ENCODE results near the gene ZBTB34.

The ZBTB34 gene

GRCh38 chr9:126862104-126862761 is 1.8 kb downstream of the ZBTB34 start:
- Histone ChIP-seq H3K4me3 (ENCODE audit: low read depth, low read length) (peak overlapping the region; percentile 80), H3K9ac (ENCODE audit: low read depth, low read length) (peak overlapping the region; percentile 54), H3K4me1 (ENCODE audit: control insufficient read depth, insufficient read depth, low read length) (peaks cover 20% of the 10 kb centered on the region), H3K36me3 (ENCODE audit: control insufficient read depth, insufficient read depth, low read length) (peaks cover 2% of the 10 kb centered on the region), H3K9me3 (ENCODE audit: control insufficient read depth, insufficient read depth, low read length) (no peaks in the 10 kb centered on the region), H3K27me3 (ENCODE audit: control insufficient read depth, insufficient read depth, low read length) (no peaks in the 10 kb centered on the region)

GRCh38 chr9:126864771-126865170 is 4.3 kb downstream of the ZBTB34 start:
- peaks cover 23% of the 10 kb centered on the region for H3K4me1 ChIP-seq (ENCODE audit: control insufficient read depth, insufficient read depth, low read length)

GRCh38 chr9:126869368-126869767 is 8.9 kb downstream of the ZBTB34 start:
- Histone ChIP-seq H3K9ac (ENCODE audit: low read depth, low read length) (no peak overlapping the region), H3K4me3 (ENCODE audit: low read depth, low read length) (no peak overlapping the region), H3K27me3 (ENCODE audit: control insufficient read depth, insufficient read depth, low read length) (no peaks in the 10 kb centered on the region), H3K4me1 (ENCODE audit: control insufficient read depth, insufficient read depth, low read length) (peaks cover 3% of the 10 kb centered on the region), H3K9me3 (ENCODE audit: control insufficient read depth, insufficient read depth, low read length) (no peaks in the 10 kb centered on the region), H3K36me3 (ENCODE audit: control insufficient read depth, insufficient read depth, low read length) (no peaks in the 10 kb centered on the region)

More at GRCh38 chr9:126864771-126865170, 4.3 kb downstream of the ZBTB34 start:
- Histone ChIP-seq H3K4me3 (ENCODE audit: low read depth, low read length) (no peak overlapping the region), H3K36me3 (ENCODE audit: control insufficient read depth, insufficient read depth, low read length) (peaks cover 2% of the 10 kb centered on the region), H3K27me3 (ENCODE audit: control insufficient read depth, insufficient read depth, low read length) (no peaks in the 10 kb centered on the region), H3K9me3 (ENCODE audit: control insufficient read depth, insufficient read depth, low read length) (no peaks in the 10 kb centered on the region), H3K9ac (ENCODE audit: low read depth, low read length) (no peak overlapping the region)

- H3K36me3 ChIP-seq (ENCODE audit: control insufficient read depth, insufficient read depth, low read length) = no peaks in the 10 kb centered on the region
- no peak overlapping the region for H3K9ac ChIP-seq (ENCODE audit: low read depth, low read length)
- no peaks in the 10 kb centered on the region for H3K27me3 ChIP-seq (ENCODE audit: control insufficient read depth, insufficient read depth, low read length)
- no peak overlapping the region for H3K4me3 ChIP-seq (ENCODE audit: low read depth, low read length)
- H3K4me1 ChIP-seq (ENCODE audit: control insufficient read depth, insufficient read depth, low read length) = peaks cover 3% of the 10 kb centered on the region
- H3K9me3 ChIP-seq (ENCODE audit: control insufficient read depth, insufficient read depth, low read length) = no peaks in the 10 kb centered on the region
Measured at GRCh38 chr9:126872516-126872915, 12.1 kb downstream of the ZBTB34 start.

- Histone ChIP-seq H3K27me3 (ENCODE audit: control insufficient read depth, insufficient read depth, low read length) (no peaks in the 10 kb centered on the region), H3K4me3 (ENCODE audit: low read depth, low read length) (no peak overlapping the region), H3K9ac (ENCODE audit: low read depth, low read length) (no peak overlapping the region), H3K36me3 (ENCODE audit: control insufficient read depth, insufficient read depth, low read length) (peaks cover 2% of the 10 kb centered on the region), H3K9me3 (ENCODE audit: control insufficient read depth, insufficient read depth, low read length) (no peaks in the 10 kb centered on the region), H3K4me1 (ENCODE audit: control insufficient read depth, insufficient read depth, low read length) (no peaks in the 10 kb centered on the region)
Measured at GRCh38 chr9:126874546-126875314, 14.3 kb downstream of the ZBTB34 start.

GRCh38 chr9:126875756-126876510 is 15.5 kb downstream of the ZBTB34 start:
- Histone ChIP-seq H3K4me1 (ENCODE audit: control insufficient read depth, insufficient read depth, low read length) (no peaks in the 10 kb centered on the region), H3K36me3 (ENCODE audit: control insufficient read depth, insufficient read depth, low read length) (peaks cover 12% of the 10 kb centered on the region), H3K9me3 (ENCODE audit: control insufficient read depth, insufficient read depth, low read length) (no peaks in the 10 kb centered on the region), H3K4me3 (ENCODE audit: low read depth, low read length) (no peak overlapping the region), H3K9ac (ENCODE audit: low read depth, low read length) (no peak overlapping the region), H3K27me3 (ENCODE audit: control insufficient read depth, insufficient read depth, low read length) (no peaks in the 10 kb centered on the region)

GRCh38 chr9:126876531-126876930 is 16.1 kb downstream of the ZBTB34 start:
- Histone ChIP-seq H3K9ac (ENCODE audit: low read depth, low read length) (no peak overlapping the region), H3K9me3 (ENCODE audit: control insufficient read depth, insufficient read depth, low read length) (no peaks in the 10 kb centered on the region), H3K36me3 (ENCODE audit: control insufficient read depth, insufficient read depth, low read length) (peaks cover 12% of the 10 kb centered on the region), H3K4me1 (ENCODE audit: control insufficient read depth, insufficient read depth, low read length) (no peaks in the 10 kb centered on the region), H3K4me3 (ENCODE audit: low read depth, low read length) (no peak overlapping the region), H3K27me3 (ENCODE audit: control insufficient read depth, insufficient read depth, low read length) (no peaks in the 10 kb centered on the region)

- Histone ChIP-seq H3K27me3 (ENCODE audit: control insufficient read depth, insufficient read depth, low read length) (no peaks in the 10 kb centered on the region), H3K36me3 (ENCODE audit: control insufficient read depth, insufficient read depth, low read length) (peaks cover 12% of the 10 kb centered on the region)
Measured at GRCh38 chr9:126877418-126877817, 17.0 kb downstream of the ZBTB34 start.

GRCh38 chr9:126879288-126879687 is 18.8 kb downstream of the ZBTB34 start:
- H3K27me3 ChIP-seq (ENCODE audit: control insufficient read depth, insufficient read depth, low read length) = no peaks in the 10 kb centered on the region
- no peaks in the 10 kb centered on the region for H3K9me3 ChIP-seq (ENCODE audit: control insufficient read depth, insufficient read depth, low read length)
- no peaks in the 10 kb centered on the region for H3K4me1 ChIP-seq (ENCODE audit: control insufficient read depth, insufficient read depth, low read length)
- H3K4me3 ChIP-seq (ENCODE audit: low read depth, low read length) = no peak overlapping the region
- peaks cover 12% of the 10 kb centered on the region for H3K36me3 ChIP-seq (ENCODE audit: control insufficient read depth, insufficient read depth, low read length)
- no peak overlapping the region for H3K9ac ChIP-seq (ENCODE audit: low read depth, low read length)

More at GRCh38 chr9:126877418-126877817, 17.0 kb downstream of the ZBTB34 start:
- H3K9me3 ChIP-seq (ENCODE audit: control insufficient read depth, insufficient read depth, low read length) = no peaks in the 10 kb centered on the region
- no peak overlapping the region for H3K4me3 ChIP-seq (ENCODE audit: low read depth, low read length)
- no peaks in the 10 kb centered on the region for H3K4me1 ChIP-seq (ENCODE audit: control insufficient read depth, insufficient read depth, low read length)
- no peak overlapping the region for H3K9ac ChIP-seq (ENCODE audit: low read depth, low read length)

- Histone ChIP-seq H3K4me1 (ENCODE audit: control insufficient read depth, insufficient read depth, low read length) (peaks cover 2% of the 10 kb centered on the region), H3K4me3 (ENCODE audit: low read depth, low read length) (no peak overlapping the region), H3K9ac (ENCODE audit: low read depth, low read length) (no peak overlapping the region), H3K27me3 (ENCODE audit: control insufficient read depth, insufficient read depth, low read length) (no peaks in the 10 kb centered on the region), H3K9me3 (ENCODE audit: control insufficient read depth, insufficient read depth, low read length) (no peaks in the 10 kb centered on the region), H3K36me3 (ENCODE audit: control insufficient read depth, insufficient read depth, low read length) (peaks cover 12% of the 10 kb centered on the region)
Measured at GRCh38 chr9:126880226-126880946, 19.9 kb downstream of the ZBTB34 start.

GRCh38 chr9:126880947-126881332 is 20.5 kb downstream of the ZBTB34 start:
- peaks cover 12% of the 10 kb centered on the region for H3K36me3 ChIP-seq (ENCODE audit: control insufficient read depth, insufficient read depth, low read length)
- H3K27me3 ChIP-seq (ENCODE audit: control insufficient read depth, insufficient read depth, low read length) = no peaks in the 10 kb centered on the region
- no peak overlapping the region for H3K4me3 ChIP-seq (ENCODE audit: low read depth, low read length)

More at GRCh38 chr9:126880947-126881332, 20.5 kb downstream of the ZBTB34 start:
- H3K9me3 ChIP-seq (ENCODE audit: control insufficient read depth, insufficient read depth, low read length) = no peaks in the 10 kb centered on the region
- peaks cover 2% of the 10 kb centered on the region for H3K4me1 ChIP-seq (ENCODE audit: control insufficient read depth, insufficient read depth, low read length)
- H3K9ac ChIP-seq (ENCODE audit: low read depth, low read length) = no peak overlapping the region

Data from iPS-15b (cell line).